GDM1 (cell line): ENCODE measurements around the gene BCAP29.

Experiments used
- DNase-seq: peaks from one replicate; lab custom pipeline; 2025; lab: John Stamatoyannopoulos, UW

BCAP29 gene

DNA sequence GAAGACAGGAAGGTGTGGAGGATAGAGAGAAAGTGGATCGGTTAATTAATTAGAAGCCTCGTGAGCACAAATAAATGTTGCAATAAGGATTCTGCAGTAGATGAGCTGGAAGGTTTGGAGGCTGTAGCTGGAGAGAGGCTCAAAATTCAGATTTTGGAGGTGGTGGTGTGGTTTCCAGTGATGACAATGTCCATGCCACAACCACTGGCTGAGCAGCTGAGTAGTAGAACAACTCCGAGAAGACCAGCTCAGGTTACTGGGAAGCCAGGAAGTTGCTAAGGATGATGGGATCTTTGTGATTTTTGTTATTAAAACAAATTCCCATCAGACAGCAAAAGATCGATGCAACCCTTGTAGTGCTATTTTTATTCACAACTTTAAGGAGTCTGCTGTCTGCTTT, 88.2 kb downstream of the BCAP29 start:
- DNase-seq: no peak
